Diencephalon (tissue), 1 donor: ENCODE measurements around the gene IL20RA. TPM values are rescaled to one million over a fixed set of nuclear protein-coding genes. Genes with fewer than 3 reads are reported as not detected.

ENCODE experiments used
- small RNA-seq: library from RNA; depleted of rRNA; stranded (forward); fragments of <200 nt; gene quantifications from one replicate; pipeline ENCODE3, GENCODE V24; 2014
- total RNA-seq: library from RNA; depleted of rRNA; stranded (reverse); fragments of >200 nt; gene quantifications from one replicate; pipeline ENCODE4 v1.2.3, GENCODE V29; 2014

IL20RA gene, protein sequence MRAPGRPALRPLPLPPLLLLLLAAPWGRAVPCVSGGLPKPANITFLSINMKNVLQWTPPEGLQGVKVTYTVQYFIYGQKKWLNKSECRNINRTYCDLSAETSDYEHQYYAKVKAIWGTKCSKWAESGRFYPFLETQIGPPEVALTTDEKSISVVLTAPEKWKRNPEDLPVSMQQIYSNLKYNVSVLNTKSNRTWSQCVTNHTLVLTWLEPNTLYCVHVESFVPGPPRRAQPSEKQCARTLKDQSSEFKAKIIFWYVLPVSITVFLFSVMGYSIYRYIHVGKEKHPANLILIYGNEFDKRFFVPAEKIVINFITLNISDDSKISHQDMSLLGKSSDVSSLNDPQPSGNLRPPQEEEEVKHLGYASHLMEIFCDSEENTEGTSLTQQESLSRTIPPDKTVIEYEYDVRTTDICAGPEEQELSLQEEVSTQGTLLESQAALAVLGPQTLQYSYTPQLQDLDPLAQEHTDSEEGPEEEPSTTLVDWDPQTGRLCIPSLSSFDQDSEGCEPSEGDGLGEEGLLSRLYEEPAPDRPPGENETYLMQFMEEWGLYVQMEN
- 1.4 TPM for total RNA-seq

DNA sequence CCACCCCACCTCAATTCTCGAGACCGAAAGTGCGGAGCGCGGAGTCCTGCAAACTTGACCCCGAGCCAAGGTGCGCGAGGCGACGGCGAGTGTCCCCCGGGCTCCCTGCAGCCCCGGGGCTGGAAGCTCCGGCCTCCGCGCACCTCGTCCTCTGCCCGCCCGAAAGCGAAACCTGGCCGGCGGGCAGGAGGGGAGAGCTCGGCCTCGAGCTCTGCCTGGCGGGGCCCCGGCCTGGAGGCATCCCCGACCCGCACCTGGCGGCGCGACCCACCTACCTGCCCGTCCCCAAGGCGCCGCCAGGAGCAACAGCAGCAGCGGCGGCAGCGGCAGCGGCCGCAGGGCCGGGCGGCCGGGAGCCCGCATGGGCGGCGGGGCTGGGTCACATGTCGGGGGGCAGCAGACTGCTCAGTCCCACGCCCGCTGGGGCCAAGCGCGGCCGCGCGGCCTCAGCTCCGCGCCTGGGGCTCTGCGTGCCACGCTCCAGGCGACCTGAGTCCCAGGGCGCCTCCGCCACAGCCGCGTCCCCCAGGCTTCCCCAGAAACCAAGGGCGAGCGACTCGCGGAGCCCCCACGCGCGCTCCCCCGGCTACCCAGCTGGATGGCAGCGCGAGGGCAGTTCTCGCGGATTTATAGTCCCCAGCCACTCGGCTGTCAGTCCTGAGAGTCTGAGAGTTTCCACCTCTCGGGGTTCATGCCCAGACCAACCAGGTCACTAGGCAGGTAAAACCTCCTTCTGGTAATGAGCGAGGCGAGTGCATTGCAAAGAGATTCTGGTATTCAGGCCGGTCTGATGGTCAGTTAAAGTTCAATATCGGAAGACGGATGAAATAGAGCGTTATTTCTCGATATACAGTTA lies at the start of gene IL20RA:
IL20RA (minus strand) TSS at position 600 of the 856 bp plus-strand sequence; CDS start at position 363, 237 bp downstream.

Small RNAs within 50 kb of the gene (small RNA-seq; reads per million reads assigned to genes)
- gene RPL35AP3 = not detected

Other genes with a start within 250 kb of the IL20RA start
- gene PEX7, start 222.4 kb downstream of the IL20RA start, total RNA-seq = 6.7 TPM
- 1.4 TPM for gene SLC35D3, start 122.7 kb downstream of the IL20RA start, total RNA-seq
- gene IL22RA2, start 128.7 kb upstream of the IL20RA start, total RNA-seq = 0.23 TPM
- gene IFNGR1, start 174.4 kb upstream of the IL20RA start, total RNA-seq = 79.1 TPM